HTR-8/SVneo (cell line): ENCODE results near the gene DNAJB2.
"Not testable (repeated sequence)": the region's sequence is repeated elsewhere in the genome, so short reads cannot be mapped to it uniquely, and the experiment has no call there.

Experiments
- DNase-seq: peaks from one replicate; pipeline ENCODE4 v3.0.0; 2011; ENCODE audit warnings: low spot score, mixed read lengths; ENCODE audit not compliant: insufficient read length
- FAIRE-seq: peaks from 2 replicates; lab custom pipeline; 2011; peaks lifted over from hg19 to GRCh38; lab: Jason Lieb, UNC

Gene DNAJB2

DNA sequence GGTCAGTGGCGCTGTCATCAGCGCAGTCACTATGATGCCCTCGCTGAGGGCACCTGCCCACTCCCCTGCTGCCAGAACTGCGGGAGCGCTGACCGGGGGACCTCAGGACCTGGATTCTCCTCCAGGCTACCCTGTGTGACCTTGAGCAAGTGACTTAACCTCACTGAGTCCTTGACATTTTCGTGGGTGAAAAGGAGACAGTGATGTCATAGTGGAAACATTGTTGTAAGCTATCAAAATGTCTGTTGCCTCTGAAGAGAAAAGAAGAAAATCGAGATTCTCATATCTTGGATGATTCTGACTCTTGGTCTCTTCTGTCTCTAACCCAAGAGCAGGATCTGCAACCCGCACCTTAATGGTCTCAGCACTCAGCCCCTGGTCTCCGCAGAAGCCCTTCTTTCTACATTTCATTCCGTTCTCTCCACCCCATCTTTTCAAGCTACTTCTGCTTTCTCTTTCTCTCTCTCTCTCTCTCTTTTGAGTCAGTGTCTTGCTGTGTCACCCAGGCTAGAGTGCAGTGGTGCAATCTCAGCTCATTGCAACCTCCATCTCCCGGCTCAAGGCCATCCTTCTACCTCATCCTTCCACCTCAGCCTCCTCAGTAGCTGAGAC lies 24.5 kb upstream of the DNAJB2 start:
- FAIRE-seq (no peak), DNase-seq (no peak)

DNA sequence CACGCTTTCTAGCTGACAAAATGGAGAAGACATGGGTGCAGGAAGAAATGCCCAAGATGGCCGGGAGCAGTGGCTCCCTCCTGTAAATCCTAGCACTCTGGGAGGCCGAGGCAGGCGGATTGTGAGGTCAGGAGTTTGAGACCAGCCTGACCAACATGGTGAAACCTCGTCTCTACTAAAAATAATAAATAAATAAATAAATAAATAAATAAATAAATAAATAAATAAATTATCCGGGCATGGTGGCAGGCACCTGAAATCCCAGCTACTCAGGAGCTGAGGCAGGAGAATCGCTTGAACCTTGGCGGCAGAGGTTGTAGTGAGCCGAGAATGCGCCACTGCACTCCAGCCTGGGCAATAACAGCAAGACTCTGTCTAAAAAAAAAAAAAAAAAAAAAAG lies 20.2 kb upstream of the DNAJB2 start:
- not testable (repeated sequence) for FAIRE-seq, DNase-seq

DNA sequence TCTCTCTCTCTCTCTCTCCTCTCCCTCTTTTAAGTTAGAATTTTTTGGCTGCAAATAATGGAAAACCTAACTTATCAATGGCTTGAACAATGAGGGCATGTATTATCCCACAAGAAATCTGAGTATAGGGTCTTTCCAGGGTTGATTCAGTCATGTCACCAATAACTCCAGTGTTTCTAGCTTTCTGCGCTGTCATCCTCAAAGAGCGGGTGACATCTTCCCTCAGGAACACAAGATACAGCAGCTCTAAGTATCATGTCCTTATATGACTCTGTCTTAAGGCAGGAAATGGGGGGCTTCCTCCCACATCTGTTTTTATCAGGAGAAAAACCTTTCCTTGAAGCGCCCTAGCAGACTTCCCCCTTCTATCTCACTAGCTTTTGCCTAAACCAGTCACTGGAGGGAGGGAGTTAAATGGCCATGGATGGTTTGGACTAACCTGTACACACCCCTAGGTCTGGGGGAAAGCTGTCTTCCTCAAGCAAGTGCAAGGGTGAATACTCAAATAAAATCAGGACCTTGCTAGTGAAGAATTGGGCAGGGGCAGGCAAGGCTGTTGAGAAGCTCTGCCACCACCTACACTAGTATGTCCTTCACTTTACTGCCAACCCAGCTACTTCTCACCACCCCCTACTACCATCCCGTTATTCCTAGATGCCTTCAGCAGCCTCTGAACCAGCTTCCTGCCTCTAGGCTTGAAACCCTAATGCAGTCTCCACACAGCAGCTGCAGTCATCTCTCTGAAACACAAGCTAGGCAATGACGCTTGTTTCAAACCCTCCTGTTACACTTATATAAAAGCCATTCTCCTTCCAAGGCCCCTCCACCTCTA lies 17.9 kb upstream of the DNAJB2 start:
- FAIRE-seq (no peak), DNase-seq (no peak)

DNA sequence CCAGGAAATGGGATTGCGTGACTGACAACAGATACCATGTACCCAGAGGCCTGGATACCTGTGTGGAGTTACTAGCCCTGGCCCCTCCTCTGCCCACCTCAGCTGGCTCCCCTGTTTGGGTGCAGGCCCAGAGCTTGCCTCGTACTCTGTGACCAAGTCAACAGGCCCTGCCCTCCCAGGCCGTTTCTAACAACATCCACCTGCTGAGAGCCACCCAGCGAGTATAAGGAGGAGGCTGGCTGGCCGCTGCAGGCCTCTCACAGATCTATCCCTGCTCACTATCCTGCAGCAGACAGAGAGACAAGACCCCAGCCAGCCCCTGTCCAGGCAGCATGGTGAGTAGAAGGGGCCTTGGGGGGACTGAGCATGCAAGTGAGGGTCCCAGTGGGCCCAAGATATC lies 12.9 kb upstream of the DNAJB2 start:
- FAIRE-seq = no peak
- DNase-seq = no peak

DNA sequence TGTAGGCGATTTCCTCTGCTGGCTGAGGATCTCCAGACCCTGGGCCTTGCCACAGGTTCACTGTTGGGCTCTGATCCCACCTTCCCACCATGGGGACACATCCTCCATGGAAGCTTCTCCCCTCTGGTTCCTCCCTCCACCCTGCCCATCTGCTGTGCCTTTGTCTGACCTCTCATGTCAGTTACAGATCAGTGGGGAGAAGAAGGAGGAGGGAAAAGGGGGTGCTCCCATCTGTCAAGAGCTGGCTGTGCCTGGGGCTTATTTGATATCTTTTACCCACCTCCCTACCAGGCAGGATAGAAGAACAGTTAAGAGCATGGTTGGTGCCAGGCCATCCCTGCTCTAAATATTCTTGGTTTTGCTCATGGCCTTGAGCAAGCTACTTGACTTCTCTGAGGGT lies 12.3 kb upstream of the DNAJB2 start:
- FAIRE-seq (no peak), DNase-seq (no peak)

DNA sequence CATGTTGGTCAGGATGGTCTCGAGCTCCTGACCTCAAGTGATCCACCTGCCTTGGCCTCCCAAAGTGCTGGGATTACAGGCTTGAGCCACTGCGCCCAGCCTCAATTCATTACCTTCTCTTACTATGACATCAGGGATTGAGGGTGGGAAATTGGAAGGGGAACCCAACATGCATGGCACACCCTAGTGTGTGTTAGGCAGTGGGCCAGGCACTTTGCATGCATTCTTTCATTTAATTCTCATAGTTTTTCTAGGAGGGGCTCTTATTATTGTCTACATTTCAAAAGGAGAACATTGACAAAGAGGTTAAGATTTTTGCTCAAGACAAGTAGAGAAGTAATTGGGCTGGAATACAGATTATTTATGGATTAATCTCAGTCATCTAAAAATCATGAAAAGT lies 10.9 kb upstream of the DNAJB2 start:
- FAIRE-seq (no peak), DNase-seq (no peak)

DNA sequence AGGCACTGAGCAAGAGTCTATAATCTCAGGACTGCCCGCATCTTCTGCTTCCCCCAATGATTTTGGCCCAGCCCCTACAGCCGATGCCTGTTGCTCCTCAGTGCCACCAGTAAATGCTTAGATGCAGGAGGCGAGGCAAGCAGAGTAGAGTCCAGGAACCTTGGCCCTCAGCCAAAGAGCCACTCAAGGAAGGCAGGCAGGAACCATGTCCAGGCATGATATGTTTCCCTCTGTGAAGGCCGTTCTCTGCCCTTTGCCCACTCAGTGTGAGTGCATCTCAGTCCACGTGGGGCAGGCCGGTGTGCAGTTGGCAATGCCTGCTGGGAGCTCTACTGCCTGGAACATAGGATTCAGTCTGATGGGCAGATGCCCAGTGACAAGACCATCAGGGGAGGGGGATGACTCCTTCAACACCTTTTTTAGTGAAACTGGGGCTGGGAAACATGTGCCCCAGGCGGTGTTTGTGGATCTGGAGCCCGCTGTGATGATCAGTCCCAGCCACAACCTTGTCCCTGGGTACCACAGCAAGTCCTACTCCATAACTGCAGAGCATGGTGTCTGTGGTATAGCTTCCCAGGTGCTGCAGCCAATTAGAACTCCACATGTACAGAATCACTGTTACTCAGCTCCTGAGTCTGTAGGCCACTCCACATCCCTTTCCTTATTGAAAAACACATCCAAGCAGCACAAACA lies 9.7 kb upstream of the DNAJB2 start:
- DNase-seq = no peak
- FAIRE-seq = peak; percentile 23

DNA sequence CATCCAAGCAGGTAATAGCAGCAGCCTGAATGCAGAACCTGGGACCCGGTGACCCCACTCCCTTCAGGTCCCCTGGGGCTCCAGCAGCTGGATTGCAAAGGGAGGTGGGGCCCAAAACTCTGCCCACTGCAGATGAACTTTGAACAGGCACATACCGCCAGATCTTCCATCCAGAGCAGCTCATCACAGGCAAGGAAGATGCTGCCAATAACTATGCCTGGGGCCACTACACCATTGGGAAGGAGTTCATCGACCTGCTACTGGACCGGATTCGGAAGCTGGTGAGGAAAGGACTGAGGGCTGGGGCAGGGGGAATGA lies 9.2 kb upstream of the DNAJB2 start:
- FAIRE-seq = no peak
- no peak for DNase-seq

DNA sequence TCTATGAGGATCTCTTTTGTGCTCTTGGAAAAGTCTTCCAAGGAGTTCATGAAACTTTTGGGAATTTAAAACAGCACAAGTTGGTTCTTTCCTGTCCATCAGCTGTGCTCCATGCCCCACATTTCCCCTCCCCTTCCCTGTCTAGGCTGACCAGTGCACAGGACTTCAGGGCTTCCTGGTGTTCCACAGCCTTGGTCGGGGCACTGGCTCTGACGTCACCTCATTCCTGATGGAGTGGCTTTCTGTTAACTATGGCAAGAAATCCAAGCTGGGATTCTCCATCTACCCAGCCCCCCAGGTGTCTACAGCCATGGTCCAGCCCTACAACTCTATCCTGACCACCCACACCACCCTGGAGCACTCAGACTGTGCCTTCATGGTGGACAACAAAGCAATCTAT lies 8.1 kb upstream of the DNAJB2 start:
- DNase-seq (no peak), FAIRE-seq (no peak)

DNA sequence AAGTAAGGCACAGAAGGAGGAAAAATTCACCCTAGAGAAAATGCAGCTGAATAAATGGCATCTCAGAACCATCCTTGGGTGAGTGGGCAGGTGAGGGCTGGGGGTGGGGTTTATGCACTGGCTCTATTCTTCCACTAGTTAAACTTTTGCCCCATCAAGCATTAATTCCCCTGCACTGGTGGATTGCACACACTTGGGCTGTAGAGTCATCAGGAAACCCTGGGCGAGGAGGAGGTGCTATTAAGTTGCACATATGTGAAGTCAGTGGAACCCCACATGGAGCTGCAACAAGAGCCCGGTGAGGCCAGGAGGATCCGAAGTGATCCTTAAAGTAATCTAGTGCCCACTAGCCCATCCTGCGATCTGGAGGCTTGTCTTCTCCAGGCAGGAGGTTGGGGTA lies 6.8 kb upstream of the DNAJB2 start:
- no peak for FAIRE-seq

DNA sequence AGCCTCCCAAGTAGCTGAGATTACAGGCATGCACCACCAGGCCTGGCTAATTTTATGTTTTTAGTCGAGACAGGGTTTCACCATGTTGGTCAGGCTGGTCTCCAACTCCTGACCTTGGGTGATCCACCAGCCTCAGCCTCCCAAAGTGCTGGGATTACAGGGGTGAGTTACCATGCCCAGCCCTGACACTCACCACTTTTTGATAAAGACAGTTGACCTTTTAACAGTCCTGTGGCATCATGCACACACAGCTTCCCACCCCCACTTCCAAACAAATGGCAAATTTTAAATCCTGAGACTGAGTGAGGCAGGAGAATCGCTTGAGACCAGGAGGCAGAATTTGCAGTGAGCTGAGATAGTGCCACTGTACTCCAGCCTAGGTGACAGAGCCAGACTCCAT lies 6.2 kb upstream of the DNAJB2 start:
- FAIRE-seq (no peak), DNase-seq (no peak)

More for the DNA sequence above, 6.8 kb upstream of the DNAJB2 start:
- DNase-seq = no peak

DNA sequence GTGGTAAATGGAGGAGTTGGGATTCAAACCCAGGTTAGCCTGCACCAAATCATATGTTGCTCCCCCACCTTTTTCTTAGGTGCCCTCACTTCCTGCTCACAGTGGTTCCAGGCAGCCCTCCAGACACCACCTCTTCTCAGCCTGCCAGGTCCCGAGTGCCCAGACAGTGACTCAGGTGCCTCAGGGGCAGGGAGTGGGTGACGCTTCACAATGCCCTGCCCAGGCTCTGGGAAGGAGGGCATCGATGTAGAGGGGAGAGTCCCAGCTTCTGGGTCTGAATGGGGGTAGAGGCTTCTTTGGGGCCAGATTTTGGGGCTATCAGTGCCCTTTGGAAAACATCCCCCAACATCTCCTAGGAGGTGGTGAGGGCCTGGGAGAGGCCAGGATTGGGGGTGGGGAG lies 5.2 kb upstream of the DNAJB2 start:
- DNase-seq (peak; percentile 43), FAIRE-seq (no peak)

DNA sequence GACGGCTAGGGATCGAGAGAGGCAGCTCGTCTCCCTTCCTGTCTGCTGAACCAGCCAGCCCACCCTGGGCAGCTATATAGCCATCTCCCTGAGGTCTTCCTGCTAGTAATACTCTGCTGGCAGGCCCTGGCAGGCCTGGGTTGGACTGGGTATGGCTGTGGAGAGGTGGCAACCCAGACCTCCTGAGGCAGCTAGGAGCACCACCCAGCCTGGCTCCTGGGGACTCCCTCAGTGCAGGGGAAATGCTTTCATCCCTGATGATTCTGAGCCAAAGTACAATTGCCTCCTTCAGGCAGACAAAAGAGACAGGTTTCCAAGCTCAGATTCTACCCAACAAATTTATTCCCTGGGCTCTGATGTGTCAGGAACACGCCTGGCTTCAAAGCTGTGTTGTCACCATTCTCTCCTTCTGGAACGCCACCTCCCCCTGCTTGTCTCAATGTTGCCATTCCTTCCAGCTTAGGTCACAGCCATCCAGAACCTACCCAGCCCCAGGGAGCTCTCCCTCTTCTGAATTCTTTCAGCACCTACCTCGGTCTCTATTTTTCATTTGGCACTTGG lies 4.7 kb upstream of the DNAJB2 start:
- peak; percentile 31 for FAIRE-seq

DNA sequence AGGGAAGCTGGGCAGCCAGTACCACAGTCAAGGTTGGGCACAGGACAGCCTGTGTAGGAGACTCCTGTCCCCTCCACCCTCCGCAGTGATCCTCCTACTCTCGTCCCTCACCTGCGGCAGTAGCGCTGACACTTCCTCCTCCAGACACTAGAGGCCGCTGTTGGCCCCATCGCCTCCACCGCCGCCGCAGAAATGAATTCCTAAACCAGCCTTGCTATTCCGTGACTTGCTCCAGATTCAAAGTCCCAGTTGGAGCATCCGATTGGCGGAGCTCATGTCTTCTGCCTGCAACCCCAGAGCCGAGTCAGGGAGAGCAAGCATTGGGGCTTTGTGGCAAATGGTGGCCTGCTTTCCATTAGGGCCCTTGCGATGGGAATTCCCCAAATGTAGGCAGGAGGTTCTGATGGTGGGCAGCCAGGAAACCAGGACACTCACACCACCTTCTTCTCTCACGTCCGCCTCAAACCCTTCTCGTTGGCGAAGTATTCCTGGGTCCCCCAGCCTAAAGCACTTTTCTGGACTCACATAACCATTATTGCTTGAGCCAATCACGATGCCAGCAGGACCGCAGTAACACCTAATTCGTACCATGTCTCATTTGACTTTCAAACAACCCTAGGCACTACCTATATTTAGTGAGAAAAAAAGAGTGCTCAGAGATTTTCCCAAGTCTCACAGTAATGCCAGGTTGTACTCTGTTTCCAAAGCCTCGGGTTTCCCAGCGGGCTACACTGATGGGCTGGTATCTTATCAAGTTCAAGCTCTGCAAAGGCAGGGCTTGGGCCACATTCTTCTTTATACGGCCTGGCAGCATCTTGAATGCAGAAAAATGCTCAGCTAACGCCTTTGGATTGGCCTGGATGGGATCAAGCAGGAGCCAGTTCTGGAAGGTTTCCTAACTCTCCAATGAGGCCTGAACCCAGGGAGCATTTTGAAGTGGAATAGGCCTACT lies 1.2 kb upstream of the DNAJB2 start:
- FAIRE-seq = peak; percentile 80

More for the DNA sequence above, 4.7 kb upstream of the DNAJB2 start:
- DNase-seq = peak; percentile 80

DNA sequence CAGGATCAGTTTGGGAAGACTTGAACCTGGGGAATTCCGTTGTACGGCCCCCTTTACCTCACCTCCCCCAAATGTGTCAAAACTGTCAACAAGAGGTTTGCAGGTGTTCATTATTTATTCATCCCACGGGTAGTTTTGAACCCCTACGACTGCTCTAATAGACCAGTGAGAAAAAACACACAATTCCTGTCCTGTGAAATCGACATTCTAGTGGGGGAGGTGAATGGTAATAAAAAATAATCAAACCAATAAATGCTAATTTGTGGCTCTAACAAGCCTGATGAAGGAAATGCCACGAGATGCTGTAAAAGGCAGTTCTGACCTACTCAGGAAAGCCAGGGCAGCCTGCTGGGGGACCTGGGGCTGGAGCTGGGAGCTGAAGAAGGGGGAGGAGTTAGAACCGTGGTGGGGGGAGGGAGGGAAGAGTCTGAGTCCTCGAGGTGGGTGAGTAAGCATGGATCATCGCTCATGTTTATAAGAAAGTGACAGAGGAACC lies 463 bp upstream of the DNAJB2 start:
- FAIRE-seq (no peak), DNase-seq (no peak)

More for the DNA sequence above, 1.2 kb upstream of the DNAJB2 start:
- peak; percentile 67 for DNase-seq

DNA sequence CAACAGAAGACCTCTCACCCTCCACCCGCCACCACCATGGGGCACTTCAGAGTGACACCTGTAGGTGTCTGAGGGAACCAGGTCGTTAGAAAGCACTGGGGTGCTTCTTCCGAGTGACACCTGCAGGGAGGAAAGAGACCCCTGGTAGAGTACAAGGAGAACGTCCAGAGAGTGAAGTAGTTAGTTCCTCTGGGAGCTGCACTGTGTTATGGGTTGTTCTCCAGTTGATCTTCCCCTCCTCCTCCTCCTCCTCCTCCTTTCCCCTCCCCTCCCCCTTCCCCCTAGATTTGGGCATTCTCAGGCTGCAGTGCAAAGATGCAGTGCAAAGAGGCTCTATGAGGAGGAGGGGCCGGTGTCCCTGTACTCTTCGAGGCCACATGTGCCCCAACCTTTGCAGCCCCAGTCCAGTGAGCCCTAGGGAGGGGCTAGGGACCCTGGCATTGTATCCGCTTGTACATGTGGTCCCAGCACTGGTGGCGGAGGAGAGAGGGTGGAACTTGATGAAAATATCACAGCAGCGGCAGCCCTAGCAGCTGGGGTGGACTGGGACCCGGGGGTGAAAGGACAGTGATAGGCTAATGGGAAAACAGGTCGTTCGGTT lies 850 bp downstream of the DNAJB2 start:
- FAIRE-seq = no peak
- no peak for DNase-seq

DNA sequence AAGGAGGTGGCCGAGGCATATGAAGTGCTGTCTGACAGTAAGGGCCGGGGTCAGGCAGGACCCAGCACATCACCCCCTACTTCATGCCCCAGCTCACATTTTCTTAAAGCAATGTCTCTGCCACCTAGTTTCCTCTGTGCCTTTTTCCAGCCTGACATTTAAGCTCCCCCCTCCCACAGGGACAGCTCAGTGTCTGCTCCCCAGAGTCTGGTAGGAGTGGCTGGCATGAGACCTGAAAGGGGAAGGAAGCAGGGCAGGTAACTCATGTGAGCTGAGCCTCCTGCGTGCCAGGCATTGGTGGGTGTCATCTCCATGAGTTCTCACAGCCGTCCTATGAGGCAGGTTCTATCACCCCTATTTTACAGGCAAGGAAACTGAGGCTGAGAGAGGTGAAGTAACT lies 1.5 kb downstream of the DNAJB2 start:
- FAIRE-seq (no peak), DNase-seq (no peak)

DNA sequence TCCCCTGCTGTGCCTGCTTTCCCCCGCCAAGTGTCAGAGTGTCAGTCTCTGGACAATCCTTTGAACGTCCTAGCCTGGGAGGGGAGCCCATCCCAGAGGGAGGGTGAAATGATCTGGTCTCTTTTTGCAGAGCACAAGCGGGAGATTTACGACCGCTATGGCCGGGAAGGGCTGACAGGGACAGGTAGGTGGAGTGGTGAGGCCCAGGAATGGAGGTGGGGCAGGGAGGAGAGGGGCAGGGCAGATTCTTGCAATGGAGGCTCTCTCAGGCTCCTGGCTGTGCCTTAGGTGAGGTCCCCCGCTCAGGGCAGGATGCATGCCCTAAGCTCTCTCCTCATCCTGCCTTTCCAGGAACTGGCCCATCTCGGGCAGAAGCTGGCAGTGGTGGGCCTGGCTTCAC lies 2.4 kb downstream of the DNAJB2 start:
- FAIRE-seq (no peak), DNase-seq (no peak)

DNA sequence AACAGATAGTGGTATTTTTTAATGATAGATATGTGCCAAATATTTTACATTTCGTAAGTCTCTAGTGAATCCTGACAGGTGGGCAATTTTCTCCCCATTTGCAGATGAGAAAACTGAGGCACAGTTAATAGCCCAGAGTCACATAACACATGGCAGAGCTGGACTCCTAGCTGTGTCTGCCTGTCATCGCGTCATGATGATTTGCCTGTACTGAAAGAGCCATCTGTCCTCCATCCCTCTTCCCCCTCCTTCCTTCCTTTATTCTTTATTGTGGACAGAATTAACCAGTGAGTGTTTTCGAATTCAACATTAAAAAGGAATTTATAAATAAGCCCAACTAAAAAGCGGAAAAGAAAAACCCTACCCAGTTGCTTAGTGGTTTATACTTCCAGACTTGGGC lies 3.2 kb downstream of the DNAJB2 start:
- no peak for DNase-seq
- no peak for FAIRE-seq
